ENCODE data around the gene UBE2Q1. TPM values are rescaled to one million over a fixed set of nuclear protein-coding genes. Genes with fewer than 3 reads are reported as not detected.
A peak's percentile ranks its signal among the peaks of the same experiment; 100 is the strongest.

Gene UBE2Q1
- total and polyA plus RNA-seq, 2 donors (not counting 1 experiment from before 2014, with no cell fraction given), result 20.1 to 23.6 TPM

GRCh38 chr1:154503898-154504297 lies 54.6 kb downstream of the UBE2Q1 start:
- no peaks in the 10 kb centered on the region for H3K9me3 ChIP-seq (ENCODE audit: control insufficient read depth, insufficient read depth, low read depth, low read length)
- no peak for DNase-seq (ENCODE audit: low read depth in 2 of 2)
- H2AFZ ChIP-seq (ENCODE audit: low read length), result no peak overlapping the region
- no peak overlapping the region for H3K27ac ChIP-seq (ENCODE audit: insufficient read depth, low read length)
- no peak overlapping the region for H3K9ac ChIP-seq (ENCODE audit: insufficient read depth, low read length)
- no peak overlapping the region for H3K4me3 ChIP-seq (replicated peaks in 1 of 4; ENCODE audit: control extremely low read depth in 1 of 4, insufficient read depth in 1 of 4, low read depth in 3 of 4, low read length in 4 of 4)
- no peaks in the 10 kb centered on the region for H3K4me1 ChIP-seq (ENCODE audit: control insufficient read depth, extremely low read depth, insufficient read depth, low read length)
- H4K20me1 ChIP-seq (ENCODE audit: control insufficient read depth, extremely low read depth, insufficient read depth, low read length), result no peaks in the 10 kb centered on the region
- TF ChIP-seq EZH2 (IDR thresholded peaks at IDR 0.05; ENCODE audit: low read length, missing control alignments) (peak; percentile 2), CTCF (conservative IDR thresholded peaks at IDR 0.05 in 1 of 2, IDR thresholded peaks at IDR 0.05 in 1 of 2; ENCODE audit: low read depth in 1 of 2, low read length in 2 of 2) (no peak)
- H3K36me3 ChIP-seq (ENCODE audit: control insufficient read depth, insufficient read depth, low read length), result no peaks in the 10 kb centered on the region
- no peak overlapping the region for H3K4me2 ChIP-seq (ENCODE audit: extremely low read depth, insufficient read depth, low read length)
- H3K27me3 ChIP-seq (ENCODE audit: control insufficient read depth, insufficient read depth, low read length), result peaks cover 60% of the 10 kb centered on the region
- no peaks in the 10 kb centered on the region for H3K79me2 ChIP-seq (ENCODE audit: control insufficient read depth, insufficient read depth, low read length)

DNA sequence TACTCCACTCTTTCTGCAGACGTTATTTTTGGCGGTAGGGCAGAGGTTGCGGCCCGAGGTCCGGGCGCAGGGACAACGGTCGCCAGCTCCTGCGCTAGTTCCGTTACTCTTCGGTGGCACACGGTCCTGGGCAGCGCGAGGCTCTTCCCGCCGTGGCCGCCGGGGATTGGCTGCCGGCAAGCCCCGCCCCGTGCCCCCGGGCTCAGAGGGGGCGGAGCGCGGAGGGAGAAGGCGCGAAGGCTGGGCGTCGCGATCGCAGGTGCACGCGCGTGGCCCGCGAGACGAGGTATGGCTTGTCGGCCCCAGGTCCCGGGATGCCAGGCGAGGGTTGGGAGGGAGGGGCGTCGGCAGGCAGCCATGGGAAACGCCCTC lies 55.7 kb downstream of the UBE2Q1 start:
- no peak for DNase-seq (ENCODE audit: low read depth in 2 of 2)
- Histone ChIP-seq H3K9me3 (ENCODE audit: control insufficient read depth, insufficient read depth, low read depth, low read length) (no peaks in the 10 kb centered on the region), H3K4me2 (ENCODE audit: extremely low read depth, insufficient read depth, low read length) (no peak overlapping the region), H2AFZ (ENCODE audit: low read length) (no peak overlapping the region), H3K27ac (ENCODE audit: insufficient read depth, low read length) (no peak overlapping the region), H3K4me3 (replicated peaks in 1 of 4; ENCODE audit: control extremely low read depth in 1 of 4, insufficient read depth in 1 of 4, low read depth in 3 of 4, low read length in 4 of 4) (no peak overlapping the region), H3K9ac (ENCODE audit: insufficient read depth, low read length) (no peak overlapping the region), H3K36me3 (ENCODE audit: control insufficient read depth, insufficient read depth, low read length) (no peaks in the 10 kb centered on the region), H3K27me3 (ENCODE audit: control insufficient read depth, insufficient read depth, low read length) (peaks cover 57% of the 10 kb centered on the region), H4K20me1 (ENCODE audit: control insufficient read depth, extremely low read depth, insufficient read depth, low read length) (no peaks in the 10 kb centered on the region), H3K4me1 (ENCODE audit: control insufficient read depth, extremely low read depth, insufficient read depth, low read length) (no peaks in the 10 kb centered on the region), H3K79me2 (ENCODE audit: control insufficient read depth, insufficient read depth, low read length) (no peaks in the 10 kb centered on the region)
- TF ChIP-seq CTCF (conservative IDR thresholded peaks at IDR 0.05 in 1 of 2, IDR thresholded peaks at IDR 0.05 in 1 of 2; ENCODE audit: low read depth in 1 of 2, low read length in 2 of 2) (no peak), EZH2 (IDR thresholded peaks at IDR 0.05; ENCODE audit: low read length, missing control alignments) (no peak)

DNA sequence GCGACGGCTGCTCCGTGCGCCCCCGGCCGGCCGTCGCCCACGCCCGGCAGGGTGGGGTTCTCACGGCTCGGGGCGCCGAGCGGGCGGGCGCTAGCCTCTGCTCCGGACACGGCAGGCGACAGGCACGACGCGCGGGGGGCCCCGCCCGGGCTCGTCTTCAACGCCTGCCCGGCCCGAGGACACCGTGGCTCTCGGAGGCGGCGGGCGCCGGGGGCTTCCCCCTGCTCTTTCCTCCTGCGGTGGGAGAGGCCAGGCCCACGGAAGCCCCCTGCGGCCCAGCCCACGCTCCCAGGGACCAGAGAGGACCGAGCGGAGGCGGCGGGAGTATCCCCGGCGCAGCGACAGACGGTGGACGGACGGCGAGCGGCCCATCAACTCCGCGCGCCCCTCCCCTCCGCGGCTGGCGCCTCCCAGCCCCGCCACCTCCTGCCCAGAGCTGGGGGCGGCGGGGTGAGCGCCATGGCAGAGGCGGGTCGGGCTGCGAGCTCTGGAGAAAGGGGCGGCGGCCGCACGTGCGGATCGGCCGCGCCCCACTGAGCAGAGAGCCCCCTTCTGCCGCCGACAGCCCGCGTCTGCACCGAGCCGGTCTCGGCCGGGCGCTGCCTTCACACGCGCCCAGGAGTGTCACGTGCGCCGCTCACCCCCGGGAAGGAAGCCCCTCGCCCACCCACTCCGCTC lies 56.3 kb downstream of the UBE2Q1 start, which contains the start of the genes SHE and TDRD10:
SHE (minus strand) TSS at position 347 of the 678 bp plus-strand sequence. CDS start 386 bp downstream, outside the sequence.
TDRD10 (plus strand) TSS at position 154 of the 678 bp plus-strand sequence. CDS start 4,685 bp downstream, outside the sequence.
- H3K36me3 ChIP-seq (ENCODE audit: control insufficient read depth, insufficient read depth, low read length), result no peaks in the 10 kb centered on the region
- no peak within 1 kb of the TSS for H2AFZ ChIP-seq (ENCODE audit: low read length)
- no peak within 1 kb of the TSS for H3K27ac ChIP-seq (ENCODE audit: insufficient read depth, low read length)
- no peak for DNase-seq (ENCODE audit: low read depth in 2 of 2)
- no peak for TF ChIP-seq CTCF (conservative IDR thresholded peaks at IDR 0.05 in 1 of 2, IDR thresholded peaks at IDR 0.05 in 1 of 2; ENCODE audit: low read depth in 1 of 2, low read length in 2 of 2)
- peak; percentile 82 for TF ChIP-seq EZH2 (IDR thresholded peaks at IDR 0.05; ENCODE audit: low read length, missing control alignments)
- no peaks in the 10 kb centered on the region for H3K79me2 ChIP-seq (ENCODE audit: control insufficient read depth, insufficient read depth, low read length)
- H3K4me2 ChIP-seq (ENCODE audit: extremely low read depth, insufficient read depth, low read length), result no peak within 1 kb of the TSS
- H3K4me3 ChIP-seq (replicated peaks in 1 of 4; ENCODE audit: control extremely low read depth in 1 of 4, insufficient read depth in 1 of 4, low read depth in 3 of 4, low read length in 4 of 4), result peak within 1 kb of the TSS in 1 of 4 experiments; percentile 14
- peaks cover 60% of the 10 kb centered on the region for H3K27me3 ChIP-seq (ENCODE audit: control insufficient read depth, insufficient read depth, low read length)
- H3K9ac ChIP-seq (ENCODE audit: insufficient read depth, low read length), result no peak within 1 kb of the TSS
- H4K20me1 ChIP-seq (ENCODE audit: control insufficient read depth, extremely low read depth, insufficient read depth, low read length), result no peaks in the 10 kb centered on the region
- no peaks in the 10 kb centered on the region for H3K4me1 ChIP-seq (ENCODE audit: control insufficient read depth, extremely low read depth, insufficient read depth, low read length)
- no peaks in the 10 kb centered on the region for H3K9me3 ChIP-seq (ENCODE audit: control insufficient read depth, insufficient read depth, low read depth, low read length)

Data from fibroblast of lung (primary cell).